H1 (cell line): ENCODE results near the gene ATG4D. TPM values are rescaled to one million over a fixed set of nuclear protein-coding genes. Genes with fewer than 3 reads are reported as not detected.

ENCODE experiments used
- CTCF ChIA-PET: fragments of 300-600 bp; sonication (Branson Sonifier 250); formaldehyde crosslinking; loops from one replicate; lab custom pipeline; 2021; ENCODE audit not compliant: partially characterized antibody; lab: Charles Lee
- POLR2A ChIA-PET: fragments of 300-600 bp; sonication (Branson Sonifier 250); formaldehyde crosslinking; loops from one replicate; lab custom pipeline; 2021; ENCODE audit warnings: inconsistent platforms; ENCODE audit not compliant: partially characterized antibody; lab: Charles Lee
- DNase-seq, 2 experiments: peaks; one replicate each; pipeline versions ENCODE4 v3.0.0 to v3.0.0-alpha.2; 2010 to 2022; ENCODE audit warnings: low spot score in 2 of 2, low read depth in 1 of 2, mixed read lengths in 1 of 2
- FAIRE-seq: peaks from 2 replicates; lab custom pipeline; 2011; peaks lifted over from hg19 to GRCh38; lab: Jason Lieb, UNC
- H2AFZ ChIP-seq: 2 replicates; pipeline ENCODE4 v1.8.1; 2012; ENCODE audit warnings: low read length, inconsistent platforms
- H2AK5ac ChIP-seq: 2 replicates; pipeline ENCODE4 v1.6.1; 2013; ENCODE audit warnings: low read depth, low read length
- H2BK120ac ChIP-seq: replicated peaks from 2 replicates; pipeline ENCODE3; 2013; ENCODE audit warnings: low read depth, low read length, inconsistent platforms
- H2BK12ac ChIP-seq: 2 replicates; pipeline ENCODE4 v1.6.1; 2013; ENCODE audit warnings: low read depth, low read length
- H2BK15ac ChIP-seq: 2 replicates; pipeline ENCODE4 v1.6.1; 2013; ENCODE audit warnings: low read length
- H2BK20ac ChIP-seq: 2 replicates; pipeline ENCODE4 v1.6.1; 2013; ENCODE audit warnings: low read length
- H2BK5ac ChIP-seq: 2 replicates; pipeline ENCODE4 v1.6.1; 2013; ENCODE audit warnings: low read depth, low read length
- H3K14ac ChIP-seq: 2 replicates; pipeline ENCODE4 v1.6.1; 2013; ENCODE audit warnings: inconsistent platforms; ENCODE audit not compliant: insufficient read length
- H3K18ac ChIP-seq: 2 replicates; pipeline ENCODE4 v1.6.1; 2013; ENCODE audit warnings: low read length; ENCODE audit errors: extremely low read depth
- H3K23ac ChIP-seq: 2 replicates; pipeline ENCODE4 v1.6.1; 2013; ENCODE audit warnings: inconsistent platforms; ENCODE audit not compliant: insufficient read length
- H3K23me2 ChIP-seq: 2 replicates; pipeline ENCODE4 v1.6.1; 2013; ENCODE audit warnings: low read depth, low read length
- H3K27ac ChIP-seq: 2 replicates; pipeline ENCODE4 v1.6.1; 2011; ENCODE audit warnings: low read depth, low read length, inconsistent platforms
- H3K27me3 ChIP-seq, 4 experiments: replicated peaks in 1 of 4; 1 replicate in 1 of 4; 2 replicates in 3 of 4; pipeline versions ENCODE4 v1.6.1 to v1.8.1; 2011 to 2013; ENCODE audit warnings: low read length in 3 of 4, mild to moderate bottlenecking in 3 of 4, inconsistent platforms in 2 of 4, mixed read lengths in 2 of 4, moderate library complexity in 1 of 4; ENCODE audit not compliant: control insufficient read depth in 3 of 4, insufficient read depth in 3 of 4; ENCODE audit errors: extremely low read depth in 1 of 4
- H3K36me3 ChIP-seq, 4 experiments: 2 replicates each; pipeline versions ENCODE4 v1.6.1 to v1.8.1; 2011 to 2013; ENCODE audit warnings: mild to moderate bottlenecking in 4 of 4, low read length in 3 of 4, moderate library complexity in 2 of 4, control low read depth in 1 of 4, inconsistent platforms in 1 of 4; ENCODE audit not compliant: insufficient read depth in 4 of 4, control insufficient read depth in 2 of 4
- H3K4ac ChIP-seq: replicated peaks from 2 replicates; pipeline ENCODE3; 2013; ENCODE audit warnings: low read length, low read depth, mixed read lengths, inconsistent platforms; ENCODE audit not compliant: insufficient read length
- H3K4me1 ChIP-seq, 4 experiments: replicated peaks in 1 of 4; 1 replicate in 1 of 4; 2 replicates in 3 of 4; pipeline versions ENCODE4 v1.6.1 to v1.8.1; 2011 to 2013; ENCODE audit warnings: low read length in 3 of 4, inconsistent platforms in 2 of 4, mixed read lengths in 1 of 4; ENCODE audit not compliant: insufficient read depth in 4 of 4, control insufficient read depth in 3 of 4
- H3K4me2 ChIP-seq, 2 experiments: 2 replicates each; pipeline versions ENCODE4 v1.6.1 to v1.8.1; 2011 to 2013; ENCODE audit warnings: low read depth in 2 of 2, low read length in 2 of 2, control low read depth in 1 of 2, inconsistent platforms in 1 of 2, mild to moderate bottlenecking in 1 of 2; ENCODE audit not compliant: insufficient read depth in 1 of 2
- H3K4me3 ChIP-seq, 4 experiments: fragments of 200-600, 300-600 bp in 1 of 4; sonication (generic), shearing (Covaris generic), sonication (Bioruptor Twin) in 1 of 4; 2 replicates each; pipeline versions ENCODE4 v1.5.1 to v1.8.1; 2011 to 2016; ENCODE audit warnings: low read length in 4 of 4, low read depth in 3 of 4, control low read depth in 2 of 4, inconsistent platforms in 2 of 4, mild to moderate bottlenecking in 2 of 4, mixed read lengths in 1 of 4, moderate library complexity in 1 of 4; ENCODE audit not compliant: insufficient read depth in 2 of 4; ENCODE audit errors: extremely low read depth in 1 of 4
- H3K56ac ChIP-seq: replicated peaks from 2 replicates; pipeline ENCODE3; 2013; ENCODE audit warnings: low read depth, mild to moderate bottlenecking, mixed read lengths, low read length, inconsistent platforms; ENCODE audit not compliant: insufficient read length
- H3K79me1 ChIP-seq: 2 replicates; pipeline ENCODE4 v1.6.1; 2013; ENCODE audit warnings: low read depth, low read length, control low read depth
- H3K79me2 ChIP-seq, 2 experiments: 2 replicates each; pipeline versions ENCODE4 v1.6.1 to v1.8.1; 2012 to 2013; ENCODE audit warnings: low read length in 2 of 2, mild to moderate bottlenecking in 2 of 2, inconsistent platforms in 1 of 2; ENCODE audit not compliant: insufficient read depth in 2 of 2, control insufficient read depth in 1 of 2
- H3K9ac ChIP-seq, 4 experiments: replicated peaks in 1 of 4; 1 replicate in 1 of 4; 2 replicates in 3 of 4; pipeline versions ENCODE4 v1.6.1 to v1.8.1; 2011 to 2013; ENCODE audit warnings: low read depth in 3 of 4, low read length in 3 of 4, control low read depth in 2 of 4, mild to moderate bottlenecking in 2 of 4, moderate library complexity in 2 of 4, inconsistent platforms in 1 of 4; ENCODE audit errors: extremely low read depth in 1 of 4
- H3K9me3 ChIP-seq, 2 experiments: 2 replicates each; pipeline versions ENCODE4 v1.6.1 to v1.8.1; 2012 to 2013; ENCODE audit warnings: mild to moderate bottlenecking in 2 of 2, moderate library complexity in 2 of 2, control low read depth in 1 of 2, inconsistent platforms in 1 of 2, low read depth in 1 of 2, low read length in 1 of 2, mixed read lengths in 1 of 2; ENCODE audit not compliant: insufficient read depth in 2 of 2
- H4K20me1 ChIP-seq, 2 experiments: replicated peaks in 1 of 2; 2 replicates each; pipeline versions ENCODE3 to v1.8.1; 2011 to 2013; ENCODE audit warnings: inconsistent platforms in 2 of 2, low read length in 2 of 2, mild to moderate bottlenecking in 1 of 2; ENCODE audit not compliant: insufficient read depth in 2 of 2, control insufficient read depth in 1 of 2
- H4K5ac ChIP-seq: 2 replicates; pipeline ENCODE4 v1.6.1; 2013; ENCODE audit warnings: low read length, low read depth, mixed read lengths, inconsistent platforms; ENCODE audit not compliant: insufficient read length
- H4K8ac ChIP-seq: 2 replicates; pipeline ENCODE4 v1.8.0; 2013; ENCODE audit warnings: mild to moderate bottlenecking, moderate library complexity, low read length, inconsistent platforms; ENCODE audit not compliant: insufficient read depth; ENCODE audit errors: extremely low read depth
- H4K91ac ChIP-seq: replicated peaks from 2 replicates; pipeline ENCODE3; 2013; ENCODE audit warnings: low read length, mixed read lengths, inconsistent platforms; ENCODE audit not compliant: insufficient read length
- BACH1 ChIP-seq: IDR thresholded peaks from 2 replicates; pipeline ENCODE4 v1.6.1; 2012; ENCODE audit warnings: low read length, improper control_type of control experiment
- BCL11A ChIP-seq, 2 experiments: IDR thresholded peaks; one replicate each; pipeline ENCODE4 v1.6.1; 2011; ENCODE audit warnings: low read depth in 2 of 2, low read length in 2 of 2, mild to moderate bottlenecking in 2 of 2
- CEBPB ChIP-seq: IDR thresholded peaks from 2 replicates; pipeline ENCODE4 v1.6.1; 2012; ENCODE audit warnings: low read depth, low read length
- CHD1 ChIP-seq: IDR thresholded peaks from 2 replicates; pipeline ENCODE4 v1.6.1; 2012; ENCODE audit warnings: low read depth, low read length, improper control_type of control experiment
- CTBP2 ChIP-seq: IDR thresholded peaks from 2 replicates; pipeline ENCODE4 v1.7.0; 2011; ENCODE audit warnings: borderline replicate concordance, mild to moderate bottlenecking, moderate library complexity, mixed read lengths, low read length; ENCODE audit not compliant: insufficient read depth, insufficient read length
- GTF2F1 ChIP-seq: IDR thresholded peaks from 2 replicates; pipeline ENCODE4 v1.6.1; 2012; ENCODE audit warnings: low read depth, low read length, improper control_type of control experiment, borderline replicate concordance
- POU5F1 ChIP-seq: IDR thresholded peaks from 2 replicates; pipeline ENCODE4 v1.6.1; 2011; ENCODE audit warnings: low read depth, mild to moderate bottlenecking, low read length, moderate library complexity
- RAD21 ChIP-seq, 2 experiments: IDR thresholded peaks in 1 of 2; conservative IDR thresholded peaks in 1 of 2; 2 replicates each; pipeline ENCODE4 v1.6.1; 2011; ENCODE audit warnings: low read depth in 2 of 2, low read length in 2 of 2, improper control_type of control experiment in 1 of 2, inconsistent platforms in 1 of 2, mild to moderate bottlenecking in 1 of 2, moderate library complexity in 1 of 2
- RXRA ChIP-seq: IDR thresholded peaks from 2 replicates; pipeline ENCODE4 v1.6.1; 2011; ENCODE audit warnings: low read depth, mild to moderate bottlenecking, low read length, moderate library complexity; ENCODE audit not compliant: insufficient read depth
- SAP30 ChIP-seq: fragments of 300-600 bp; sonication (generic); IDR thresholded peaks from 2 replicates; pipeline ENCODE4 v1.7.1; 2012; ENCODE audit warnings: low read length, moderate library complexity, mild to moderate bottlenecking, inconsistent platforms; ENCODE audit not compliant: insufficient read depth, insufficient replicate concordance
- TCF12 ChIP-seq: IDR thresholded peaks from 2 replicates; pipeline ENCODE4 v1.6.1; 2011; ENCODE audit warnings: low read depth, mild to moderate bottlenecking, low read length
- YY1 ChIP-seq: IDR thresholded peaks from 2 replicates; pipeline ENCODE4 v1.6.1; 2011; ENCODE audit warnings: low read depth, mild to moderate bottlenecking, low read length
- WGBS, 2 experiments: shearing (Covaris generic) in 1 of 2; methylation state at CpG; one replicate each; pipeline versions ENCODE4 v1.1.6 to v1.1.7; 2013 to 2015; ENCODE audit warnings: low lambda C conversion rate in 2 of 2, mixed read lengths in 2 of 2, inconsistent platforms in 1 of 2, low coverage in 1 of 2, missing lambda C conversion rate in 1 of 2; ENCODE audit not compliant: insufficient replicate concordance in 2 of 2, insufficient coverage in 1 of 2, insufficient read length in 1 of 2; ENCODE audit errors: extremely low coverage in 1 of 2, missing lambda C conversion rate in 1 of 2; 5-methylcytosine and 5-hydroxymethylcytosine counted together
- polyA plus RNA-seq, 7 experiments: library from polyadenylated mRNA; depleted of rRNA in 3 of 7; stranded (reverse) in 5 of 7; unstranded in 2 of 7; fragments of >200 nt in 5 of 7; fragments of 200-250 nt in 2 of 7; gene quantifications; 1 replicate in 5 of 7; 2 replicates in 1 of 7; 4 replicates in 1 of 7; pipeline versions ENCODE4 v1.2.1 to v1.2.3, GENCODE V29; 2011 to 2013; ENCODE audit warnings: missing spikeins in 2 of 7, mixed read lengths in 2 of 7
- total RNA-seq: library from RNA; stranded (reverse); fragmentation: NEBNext Ultra II Directional; extraction: Animal tissue kit (Norgen Biotek cat#: 25700); gene quantifications from 2 replicates; pipeline ENCODE4 v1.2.1, GENCODE V29; 2021

ATG4D gene
- total and polyA plus RNA-seq, 2 of the 8 experiments (the other 6 are each of a cell fraction or from before 2014, with no cell fraction given) = 39.6 to 43.7 TPM

- no peak overlapping the region; the same call in 1 of the 2 replicates for H4K8ac ChIP-seq
- H3K9me3 ChIP-seq = no peaks in the 10 kb centered on the region
- no peak overlapping the region for H3K14ac ChIP-seq
- no peak overlapping the region for H3K23ac ChIP-seq
- H3K9ac ChIP-seq = no peak overlapping the region
- H3K27ac ChIP-seq = no peak overlapping the region
- H2BK5ac ChIP-seq = peak overlapping the region; percentile 24; the same call in 1 of the 2 replicates
- peaks cover 0 to 2% (median 0%) of the 10 kb centered on the region in 4 experiments; a peak in 1 of 7 replicates for H3K27me3 ChIP-seq
- H3K23me2 ChIP-seq = peaks cover 4% of the 10 kb centered on the region; the same call in 1 of the 2 replicates
- no peaks in the 10 kb centered on the region; a peak in 1 of 7 replicates for H3K4me1 ChIP-seq
- no peak overlapping the region for H3K56ac ChIP-seq
- H2AFZ ChIP-seq = no peak overlapping the region
- H4K5ac ChIP-seq = no peak overlapping the region
- CTCF ChIA-PET = interaction anchor here (0.6 to 8.7 kb wide), 6 partner anchors 22 to 116 kb away, joined by 3 to 267 read pairs (median 8); no protein-coding TSS in a partner anchor
- H2BK15ac ChIP-seq = no peak overlapping the region
- DNase-seq = no peak
- H4K91ac ChIP-seq = no peak overlapping the region
- WGBS, 2 experiments = 90% methylated on average over 9 of the region's 9 CpGs; no CpG with 5 or more reads in 1 of the 2 experiments
- H3K18ac ChIP-seq = no peak overlapping the region
- no peak overlapping the region for H3K4me3 ChIP-seq
- H2AK5ac ChIP-seq = no peak overlapping the region
- FAIRE-seq = no peak
- H2BK120ac ChIP-seq = no peak overlapping the region
- H3K79me2 ChIP-seq = peaks cover 0 to 5% of the 10 kb centered on the region in 2 experiments; a peak in 1 of 4 replicates
- H4K20me1 ChIP-seq = peaks cover 2 to 6% of the 10 kb centered on the region in 2 experiments
- no peak overlapping the region for H3K4me2 ChIP-seq
- H2BK12ac ChIP-seq = no peak overlapping the region
- peaks cover 9 to 29% (median 21%) of the 10 kb centered on the region in 4 experiments for H3K36me3 ChIP-seq
- POLR2A ChIA-PET = interaction anchor here (0.6 to 6.8 kb wide), 5 partner anchors 9 to 76 kb away, joined by 3 to 33 read pairs (median 3); no protein-coding TSS in a partner anchor
- peaks cover 3% of the 10 kb centered on the region; the same call in 1 of the 2 replicates for H3K79me1 ChIP-seq
- H2BK20ac ChIP-seq = no peak overlapping the region
- no peak overlapping the region for H3K4ac ChIP-seq
- no peak for TF ChIP-seq GTF2F1
- TF ChIP-seq BACH1 = no peak
- no peak for TF ChIP-seq YY1
- no peak for TF ChIP-seq TCF12
- TF ChIP-seq SAP30 = no peak
- TF ChIP-seq CHD1 = no peak
- no peak for TF ChIP-seq CEBPB
- no peak for TF ChIP-seq RXRA
- no peak for TF ChIP-seq POU5F1
- TF ChIP-seq BCL11A (IDR thresholded peaks at IDR 0.05; ENCODE audit: low read depth in 2 of 2, low read length in 2 of 2) = no peak
- no peak for TF ChIP-seq CTBP2
- TF ChIP-seq RAD21 (IDR thresholded peaks at IDR 0.05 in 1 of 2, conservative IDR thresholded peaks at IDR 0.05 in 1 of 2; ENCODE audit: low read depth in 2 of 2, low read length in 2 of 2) = no peak
These were observed 39.5 kb downstream of the ATG4D start for GRCh38 chr19:10583036-10583776.
